Neural cell (in vitro differentiated cells): Measurements from ENCODE around the gene SYNRG. TPM values are rescaled to one million over a fixed set of nuclear protein-coding genes. Genes with fewer than 3 reads are reported as not detected.
"Not testable (repeated sequence)": the region's sequence is repeated elsewhere in the genome, so short reads cannot be mapped to it uniquely, and the experiment has no call there.

Source experiments
- H2AFZ ChIP-seq: fragments of 200-600, 300-800 bp; sonication (generic), shearing (Covaris generic); 2 replicates; pipeline ENCODE4 v1.6.0; 2014; ENCODE audit warnings: low read depth, mild to moderate bottlenecking, antibody characterized with exemption, low read length, moderate library complexity
- H3F3A ChIP-seq: fragments of 200-600 bp; shearing (Covaris generic); 2 replicates; pipeline ENCODE4 v1.6.1; 2016; ENCODE audit warnings: mild to moderate bottlenecking, moderate library complexity, mixed read lengths, antibody characterized with exemption, low read length; ENCODE audit not compliant: insufficient read depth, poor library complexity, severe bottlenecking
- H3K27ac ChIP-seq: fragments of 200-600, 300-800 bp; sonication (generic), shearing (Covaris generic); 2 replicates; pipeline ENCODE4 v1.5.1; 2014; ENCODE audit warnings: mild to moderate bottlenecking, low read length, moderate library complexity
- H3K27me3 ChIP-seq: fragments of 300-800, 200-600 bp; sonication (generic), shearing (Covaris generic); 2 replicates; pipeline ENCODE4 v1.6.0; 2014; ENCODE audit warnings: mild to moderate bottlenecking, low read depth, low read length, moderate library complexity; ENCODE audit not compliant: insufficient read depth
- H3K36me3 ChIP-seq: fragments of 300-800, 200-600 bp; sonication (generic), shearing (Covaris generic); 2 replicates; pipeline ENCODE4 v1.5.1; 2014; ENCODE audit warnings: mild to moderate bottlenecking, antibody characterized with exemption, low read length, moderate library complexity; ENCODE audit not compliant: insufficient read depth
- H3K4me2 ChIP-seq: fragments of 300-800, 200-600 bp; sonication (generic), shearing (Covaris generic); 2 replicates; pipeline ENCODE4 v1.6.0; 2014; ENCODE audit warnings: mild to moderate bottlenecking, low read length
- H3K4me3 ChIP-seq: fragments of 300-800, 200-600 bp; sonication (generic), shearing (Covaris generic); 2 replicates; pipeline ENCODE4 v1.5.1; 2014; ENCODE audit warnings: mild to moderate bottlenecking, low read length, moderate library complexity
- H3K79me2 ChIP-seq: fragments of 200-600 bp; shearing (Covaris generic); replicated peaks from 2 replicates; pipeline ENCODE4 v1.6.0; 2014; ENCODE audit warnings: mild to moderate bottlenecking, low read length, moderate library complexity; ENCODE audit not compliant: insufficient read depth
- H3K9ac ChIP-seq: fragments of 300-800, 200-600 bp; sonication (generic), shearing (Covaris generic); 2 replicates; pipeline ENCODE4 v1.6.1; 2016; ENCODE audit warnings: mild to moderate bottlenecking, low read length, mixed read lengths
- H3K9me2 ChIP-seq: fragments of 200-600 bp; shearing (Covaris generic); 2 replicates; pipeline ENCODE4 v1.6.1; 2016; ENCODE audit warnings: mild to moderate bottlenecking, low read length, mixed read lengths; ENCODE audit not compliant: insufficient read depth
- H3K9me3 ChIP-seq: fragments of 200-600, 300-800 bp; sonication (generic), shearing (Covaris generic); 2 replicates; pipeline ENCODE4 v1.6.1; 2016; ENCODE audit warnings: mild to moderate bottlenecking, mixed run types, low read length, moderate library complexity, mixed read lengths
- H4K20me1 ChIP-seq: fragments of 200-600 bp; shearing (Covaris generic); 2 replicates; pipeline ENCODE4 v1.6.1; 2016; ENCODE audit warnings: mild to moderate bottlenecking, mixed run types; ENCODE audit not compliant: insufficient read depth
- EP300 ChIP-seq: fragments of 450-650 bp; conservative IDR thresholded peaks from 2 replicates; pipeline ENCODE4 v1.6.1; 2014; ENCODE audit warnings: antibody characterized with exemption, mild to moderate bottlenecking, moderate library complexity; ENCODE audit not compliant: poor library complexity, severe bottlenecking
- EZH2 ChIP-seq: fragments of 200-600, 300-800 bp; shearing (Covaris generic), sonication (generic); IDR thresholded peaks from 2 replicates; pipeline ENCODE4 v1.6.1; 2014; ENCODE audit warnings: antibody characterized with exemption, low read length, borderline replicate concordance, mild to moderate bottlenecking; ENCODE audit not compliant: insufficient read depth, poor library complexity, severe bottlenecking
- MXI1 ChIP-seq: fragments of 450-650 bp; conservative IDR thresholded peaks from 2 replicates; pipeline ENCODE4 v1.6.1; 2014; ENCODE audit warnings: antibody characterized with exemption, mild to moderate bottlenecking; ENCODE audit not compliant: poor library complexity, severe bottlenecking
- POLR2AphosphoS5 ChIP-seq: IDR thresholded peaks from 2 replicates; pipeline ENCODE4 v1.6.1; 2012
- RAD21 ChIP-seq: fragments of 450-650 bp; conservative IDR thresholded peaks from 2 replicates; pipeline ENCODE4 v1.6.1; 2014; ENCODE audit warnings: antibody characterized with exemption, mild to moderate bottlenecking, moderate library complexity
- SMC3 ChIP-seq: fragments of 450-650 bp; conservative IDR thresholded peaks from 2 replicates; pipeline ENCODE4 v1.6.1; 2014; ENCODE audit warnings: antibody characterized with exemption, mild to moderate bottlenecking, moderate library complexity; ENCODE audit not compliant: poor library complexity
- TAF1 ChIP-seq: IDR thresholded peaks from 2 replicates; pipeline ENCODE4 v1.6.1; 2012; ENCODE audit warnings: low read depth
- polyA plus RNA-seq: library from polyadenylated mRNA; depleted of rRNA; stranded (reverse); fragments of >200 nt; gene quantifications from 2 replicates; pipeline ENCODE4 v1.2.3, GENCODE V29; 2014
- TF ChIP-seq, protein P1 (sequence below): IDR thresholded peaks from 2 replicates; pipeline ENCODE4 v1.6.1; 2012; ENCODE audit warnings: borderline replicate concordance

Gene SYNRG
- polyA plus RNA-seq, 1 donor from 2014 or later: 16.1 TPM

DNA sequence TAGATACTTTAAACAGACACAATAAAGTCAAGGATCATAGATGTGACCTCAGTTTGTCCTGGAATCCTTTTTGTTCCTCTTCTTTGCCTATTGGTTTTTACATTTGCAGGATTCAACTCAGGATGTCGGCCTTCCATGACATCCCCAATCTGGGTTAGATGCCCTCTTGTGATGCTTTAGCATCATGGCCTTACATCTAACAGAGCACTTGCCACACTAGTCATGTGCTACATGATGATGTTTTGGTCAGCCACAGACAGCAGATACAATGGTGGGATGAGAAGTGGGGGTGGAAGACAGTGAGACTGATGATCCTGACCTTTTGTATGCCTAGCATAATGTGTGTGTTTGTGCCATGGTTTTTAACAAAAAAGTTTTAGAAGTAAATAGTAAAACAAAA is 1.8 kb upstream of the SYNRG start:
- H3K79me2 ChIP-seq: peaks cover 24% of the 10 kb centered on the region
- no peaks in the 10 kb centered on the region for H3K9me2 ChIP-seq
- peaks cover 5% of the 10 kb centered on the region for H3K36me3 ChIP-seq

DNA sequence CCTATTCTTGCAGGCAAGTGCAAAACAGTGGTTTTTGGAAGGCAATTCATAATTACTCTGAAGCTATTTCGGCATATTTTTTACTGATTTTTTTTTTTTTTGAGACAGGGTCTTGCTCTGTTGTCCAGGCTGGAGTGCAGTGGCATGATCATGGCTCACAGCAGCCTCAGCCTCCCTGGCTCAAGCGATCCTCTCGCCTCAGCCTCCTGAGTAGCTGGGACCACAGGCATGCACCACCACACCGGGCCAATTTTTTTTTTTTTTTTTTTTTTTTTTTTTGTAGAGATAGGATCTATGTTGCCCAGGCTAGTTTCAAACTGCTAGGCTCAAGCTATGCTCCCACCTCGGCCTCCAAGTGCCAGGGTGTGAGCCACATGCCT is 813 bp upstream of the SYNRG start:
- H4K20me1 ChIP-seq, H3K9me3 ChIP-seq, H3K9me2 ChIP-seq, H3K27me3 ChIP-seq, H3K36me3 ChIP-seq, H3F3A ChIP-seq: not testable (repeated sequence)
- Histone ChIP-seq H3K79me2 (peaks cover 25% of the 10 kb centered on the region), H3K4me2 (peak overlapping the region; percentile 42), H2AFZ (peak overlapping the region; percentile 58), H3K27ac (peak overlapping the region; percentile 91), H3K9ac (peak overlapping the region; percentile 72), H3K4me3 (peak overlapping the region; percentile 82)

More for the DNA sequence above, 1.8 kb upstream of the SYNRG start:
- no peak for TF ChIP-seq MXI1
- TF ChIP-seq, protein P1, sequence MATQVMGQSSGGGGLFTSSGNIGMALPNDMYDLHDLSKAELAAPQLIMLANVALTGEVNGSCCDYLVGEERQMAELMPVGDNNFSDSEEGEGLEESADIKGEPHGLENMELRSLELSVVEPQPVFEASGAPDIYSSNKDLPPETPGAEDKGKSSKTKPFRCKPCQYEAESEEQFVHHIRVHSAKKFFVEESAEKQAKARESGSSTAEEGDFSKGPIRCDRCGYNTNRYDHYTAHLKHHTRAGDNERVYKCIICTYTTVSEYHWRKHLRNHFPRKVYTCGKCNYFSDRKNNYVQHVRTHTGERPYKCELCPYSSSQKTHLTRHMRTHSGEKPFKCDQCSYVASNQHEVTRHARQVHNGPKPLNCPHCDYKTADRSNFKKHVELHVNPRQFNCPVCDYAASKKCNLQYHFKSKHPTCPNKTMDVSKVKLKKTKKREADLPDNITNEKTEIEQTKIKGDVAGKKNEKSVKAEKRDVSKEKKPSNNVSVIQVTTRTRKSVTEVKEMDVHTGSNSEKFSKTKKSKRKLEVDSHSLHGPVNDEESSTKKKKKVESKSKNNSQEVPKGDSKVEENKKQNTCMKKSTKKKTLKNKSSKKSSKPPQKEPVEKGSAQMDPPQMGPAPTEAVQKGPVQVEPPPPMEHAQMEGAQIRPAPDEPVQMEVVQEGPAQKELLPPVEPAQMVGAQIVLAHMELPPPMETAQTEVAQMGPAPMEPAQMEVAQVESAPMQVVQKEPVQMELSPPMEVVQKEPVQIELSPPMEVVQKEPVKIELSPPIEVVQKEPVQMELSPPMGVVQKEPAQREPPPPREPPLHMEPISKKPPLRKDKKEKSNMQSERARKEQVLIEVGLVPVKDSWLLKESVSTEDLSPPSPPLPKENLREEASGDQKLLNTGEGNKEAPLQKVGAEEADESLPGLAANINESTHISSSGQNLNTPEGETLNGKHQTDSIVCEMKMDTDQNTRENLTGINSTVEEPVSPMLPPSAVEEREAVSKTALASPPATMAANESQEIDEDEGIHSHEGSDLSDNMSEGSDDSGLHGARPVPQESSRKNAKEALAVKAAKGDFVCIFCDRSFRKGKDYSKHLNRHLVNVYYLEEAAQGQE: no peak
- no peak for TF ChIP-seq RAD21
- no peak for TF ChIP-seq EZH2
- TF ChIP-seq EP300: no peak
- TF ChIP-seq SMC3: no peak
- TF ChIP-seq POLR2AphosphoS5: no peak
- no peaks in the 10 kb centered on the region for H3K9me3 ChIP-seq
- H3F3A ChIP-seq: peaks cover 3% of the 10 kb centered on the region
- H4K20me1 ChIP-seq: no peaks in the 10 kb centered on the region
- H3K27ac ChIP-seq: no peak overlapping the region
- no peak overlapping the region for H3K4me2 ChIP-seq
- H3K9ac ChIP-seq: no peak overlapping the region
- H3K27me3 ChIP-seq: no peaks in the 10 kb centered on the region
- no peak overlapping the region for H2AFZ ChIP-seq
- H3K4me3 ChIP-seq: no peak overlapping the region

GRCh38 chr17:37608351-37609169 is 658 bp downstream of the SYNRG start:
- peak overlapping the region; percentile 63 for H3K4me2 ChIP-seq
- H3K4me3 ChIP-seq: peak overlapping the region; percentile 82
- H3K79me2 ChIP-seq: peaks cover 33% of the 10 kb centered on the region
- no peaks in the 10 kb centered on the region for H3K9me2 ChIP-seq
- peak overlapping the region; percentile 43 for H2AFZ ChIP-seq
- H3K9me3 ChIP-seq: no peaks in the 10 kb centered on the region
- peak overlapping the region; percentile 96 for H3K9ac ChIP-seq
- no peaks in the 10 kb centered on the region for H3K36me3 ChIP-seq
- H4K20me1 ChIP-seq: no peaks in the 10 kb centered on the region
- peaks cover 3% of the 10 kb centered on the region for H3F3A ChIP-seq
- TF ChIP-seq EZH2 (no peak), MXI1 (no peak), RAD21 (no peak), EP300 (no peak), TAF1 (no peak), POLR2AphosphoS5 (no peak)
- TF ChIP-seq, protein P1: no peak
- no peaks in the 10 kb centered on the region for H3K27me3 ChIP-seq
- peak overlapping the region; percentile 94 for H3K27ac ChIP-seq
